Measurements from ENCODE around the gene MAP7. TPM values are rescaled to one million over a fixed set of nuclear protein-coding genes. Genes with fewer than 3 reads are reported as not detected.
"Not testable (repeated sequence)": the region's sequence is repeated elsewhere in the genome, so short reads cannot be mapped to it uniquely, and the experiment has no call there.

MAP7 gene
- total RNA-seq, 4 donors from 2014 or later: 0.29 to 6.8 (median 1.1) TPM

DNA sequence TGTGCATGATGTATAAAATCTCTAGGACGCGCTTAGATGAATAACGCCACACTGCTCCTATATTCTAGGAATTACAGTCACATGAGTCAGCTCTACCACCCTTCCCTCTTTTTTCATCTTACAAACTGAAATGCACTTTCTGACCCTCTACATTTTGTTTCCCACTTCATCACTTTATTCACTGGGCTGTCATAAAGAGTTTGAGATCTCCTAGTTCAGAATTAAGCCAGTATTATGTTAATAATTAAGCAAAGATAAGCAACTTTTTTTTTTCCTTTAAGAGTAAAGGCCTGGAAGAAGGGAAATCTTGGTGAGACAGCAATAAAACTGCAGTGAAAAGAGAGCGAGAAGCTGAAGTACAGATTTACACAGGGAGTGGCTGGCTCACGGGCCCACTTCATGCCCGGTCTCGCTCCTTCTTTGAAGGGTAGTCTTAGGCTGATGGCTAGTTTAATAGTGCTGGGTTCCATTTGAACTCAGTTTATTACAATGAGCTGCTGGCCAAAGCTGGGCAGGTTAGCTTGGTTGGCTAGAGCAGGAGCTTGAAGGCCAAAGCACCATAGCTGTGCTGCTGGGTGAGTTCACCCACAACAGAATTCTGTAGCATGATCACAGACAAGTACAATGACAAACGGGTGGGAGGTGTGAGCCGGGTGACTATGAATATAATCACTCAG lies 110.6 kb downstream of the MAP7 start:
- Histone ChIP-seq H3K4me1 (no peaks in the 10 kb centered on the region), H3K27ac (no peak overlapping the region), H3K9me3 (no peaks in the 10 kb centered on the region), H3K4me3 (no peak overlapping the region), H3K27me3 (no peaks in the 10 kb centered on the region), H3K36me3 (no peaks in the 10 kb centered on the region)
- TF ChIP-seq, protein P1, sequence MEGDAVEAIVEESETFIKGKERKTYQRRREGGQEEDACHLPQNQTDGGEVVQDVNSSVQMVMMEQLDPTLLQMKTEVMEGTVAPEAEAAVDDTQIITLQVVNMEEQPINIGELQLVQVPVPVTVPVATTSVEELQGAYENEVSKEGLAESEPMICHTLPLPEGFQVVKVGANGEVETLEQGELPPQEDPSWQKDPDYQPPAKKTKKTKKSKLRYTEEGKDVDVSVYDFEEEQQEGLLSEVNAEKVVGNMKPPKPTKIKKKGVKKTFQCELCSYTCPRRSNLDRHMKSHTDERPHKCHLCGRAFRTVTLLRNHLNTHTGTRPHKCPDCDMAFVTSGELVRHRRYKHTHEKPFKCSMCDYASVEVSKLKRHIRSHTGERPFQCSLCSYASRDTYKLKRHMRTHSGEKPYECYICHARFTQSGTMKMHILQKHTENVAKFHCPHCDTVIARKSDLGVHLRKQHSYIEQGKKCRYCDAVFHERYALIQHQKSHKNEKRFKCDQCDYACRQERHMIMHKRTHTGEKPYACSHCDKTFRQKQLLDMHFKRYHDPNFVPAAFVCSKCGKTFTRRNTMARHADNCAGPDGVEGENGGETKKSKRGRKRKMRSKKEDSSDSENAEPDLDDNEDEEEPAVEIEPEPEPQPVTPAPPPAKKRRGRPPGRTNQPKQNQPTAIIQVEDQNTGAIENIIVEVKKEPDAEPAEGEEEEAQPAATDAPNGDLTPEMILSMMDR (IDR thresholded peaks at IDR 0.05): no peak
- TF ChIP-seq POLR2A (IDR thresholded peaks at IDR 0.05): no peak
- intact Hi-C loops (cut with DNase I; ENCODE audit: low total_unique reads): no loop called here
- DNase-seq: no peak

DNA sequence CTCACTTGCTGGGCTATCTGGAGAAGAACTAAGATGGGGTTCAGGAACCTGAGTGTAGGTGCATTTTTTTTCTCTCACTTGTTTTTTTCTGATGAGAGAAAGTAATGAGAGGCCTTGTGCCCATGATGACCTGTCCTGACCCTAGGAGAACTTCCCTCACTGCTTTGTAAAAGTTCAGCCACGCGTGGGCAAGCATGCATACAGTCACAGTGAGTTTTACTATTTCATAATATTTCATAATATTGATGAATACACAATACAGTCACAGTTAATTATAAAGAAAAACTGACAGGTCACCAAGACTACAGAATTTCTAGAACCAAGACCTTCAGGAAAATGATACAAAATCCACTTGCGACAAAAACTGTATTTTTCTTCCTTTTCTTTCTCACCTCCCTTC lies 111.8 kb downstream of the MAP7 start:
- Histone ChIP-seq H3K36me3 (no peaks in the 10 kb centered on the region), H3K4me1 (no peaks in the 10 kb centered on the region), H3K9me3 (no peaks in the 10 kb centered on the region), H3K27me3 (no peaks in the 10 kb centered on the region), H3K27ac (no peak overlapping the region), H3K4me3 (no peak overlapping the region)
- TF ChIP-seq, protein P1 (IDR thresholded peaks at IDR 0.05): no peak
- TF ChIP-seq POLR2A (IDR thresholded peaks at IDR 0.05): no peak
- DNase-seq: no peak
- intact Hi-C loops (cut with DNase I; ENCODE audit: low total_unique reads): no loop called here

DNA sequence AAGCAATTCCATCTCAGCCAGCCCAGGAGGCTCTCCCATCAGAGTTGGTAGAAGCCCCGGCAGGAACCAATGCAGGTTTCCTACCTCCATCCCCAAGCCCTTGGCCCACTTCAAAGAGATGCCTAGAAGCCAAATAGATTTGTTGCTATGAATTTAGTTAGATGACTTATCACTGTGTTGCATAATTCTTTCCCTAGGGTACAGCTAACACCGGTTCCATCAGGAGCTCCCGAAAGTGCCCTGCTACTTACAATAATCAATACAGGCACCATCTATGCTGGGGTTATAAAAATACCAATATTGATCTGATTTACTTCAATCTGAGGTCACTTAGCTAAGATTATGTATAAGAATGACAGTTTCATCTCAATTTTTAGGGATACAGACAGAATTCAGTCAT lies 113.0 kb downstream of the MAP7 start:
- Histone ChIP-seq H3K27me3 (no peaks in the 10 kb centered on the region), H3K27ac (no peak overlapping the region), H3K4me3 (no peak overlapping the region), H3K9me3 (no peaks in the 10 kb centered on the region), H3K36me3 (no peaks in the 10 kb centered on the region), H3K4me1 (no peaks in the 10 kb centered on the region)
- no peak for TF ChIP-seq POLR2A (IDR thresholded peaks at IDR 0.05)
- TF ChIP-seq, protein P1 (IDR thresholded peaks at IDR 0.05): no peak
- no peak for DNase-seq
- intact Hi-C loops (cut with DNase I; ENCODE audit: low total_unique reads): no loop called here

DNA sequence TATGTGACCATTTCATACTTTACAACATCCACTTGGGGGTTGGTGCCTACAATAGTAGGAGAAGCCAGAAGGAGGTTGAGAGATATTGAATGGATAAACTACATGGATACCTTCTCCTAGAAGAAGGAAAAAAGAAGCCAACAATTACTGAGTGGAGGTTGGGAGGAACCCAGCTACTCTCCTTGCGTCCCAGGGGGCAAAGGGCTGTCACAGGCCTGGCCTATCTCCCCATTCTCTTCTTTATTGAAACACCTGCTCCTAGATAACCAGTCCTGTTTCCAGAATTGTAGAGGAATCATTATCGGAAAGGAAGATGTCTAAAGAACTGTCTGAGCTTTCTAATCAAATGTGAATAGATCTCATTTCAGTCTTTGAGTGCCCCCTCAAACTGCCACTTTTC lies 115.1 kb downstream of the MAP7 start:
- Histone ChIP-seq H3K36me3 (no peaks in the 10 kb centered on the region), H3K27me3 (no peaks in the 10 kb centered on the region), H3K4me3 (no peak overlapping the region), H3K9me3 (no peaks in the 10 kb centered on the region), H3K27ac (no peak overlapping the region), H3K4me1 (no peaks in the 10 kb centered on the region)
- intact Hi-C loops (cut with DNase I; ENCODE audit: low total_unique reads): no loop called here
- DNase-seq: no peak
- TF ChIP-seq POLR2A (IDR thresholded peaks at IDR 0.05): no peak
- TF ChIP-seq, protein P1 (IDR thresholded peaks at IDR 0.05): no peak

DNA sequence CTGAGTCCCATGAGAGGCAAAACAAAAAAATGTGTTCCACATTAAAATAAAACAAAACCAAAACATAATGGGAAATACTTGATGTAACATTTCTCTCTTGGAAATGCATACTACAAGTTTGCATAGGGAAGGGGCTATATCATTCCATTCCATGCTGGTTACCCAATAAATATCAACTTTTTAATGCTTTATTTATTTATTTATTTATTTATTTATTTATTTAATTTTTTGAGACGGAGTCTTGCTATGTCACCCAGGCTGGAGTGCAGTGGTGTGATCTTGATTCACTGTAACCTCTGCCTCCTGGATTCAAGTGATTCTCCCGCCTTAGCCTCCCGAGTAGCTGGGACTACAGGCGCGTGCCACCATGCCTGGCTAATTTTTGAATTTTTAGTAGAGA lies 118.9 kb downstream of the MAP7 start:
- intact Hi-C loops (cut with DNase I; ENCODE audit: low total_unique reads): not testable (repeated sequence)

More for the DNA sequence above, 118.9 kb downstream of the MAP7 start:
- not testable (repeated sequence) for DNase-seq, H3K27me3 ChIP-seq, H3K36me3 ChIP-seq, H3K4me3 ChIP-seq, H3K4me1 ChIP-seq, H3K27ac ChIP-seq, H3K9me3 ChIP-seq
